NCI-H524 treated with DMSO at 0.1 percent for 48 hours (cell line): Measurements from ENCODE around the gene RMI1.
A peak's percentile ranks its signal among the peaks of the same experiment; 100 is the strongest.
"Not testable (repeated sequence)": the region's sequence is repeated elsewhere in the genome, so short reads cannot be mapped to it uniquely, and the experiment has no call there.

Experiments
- DNase-seq: peaks from one replicate; lab custom pipeline; 2025; lab: John Stamatoyannopoulos, UW

Gene RMI1

DNA sequence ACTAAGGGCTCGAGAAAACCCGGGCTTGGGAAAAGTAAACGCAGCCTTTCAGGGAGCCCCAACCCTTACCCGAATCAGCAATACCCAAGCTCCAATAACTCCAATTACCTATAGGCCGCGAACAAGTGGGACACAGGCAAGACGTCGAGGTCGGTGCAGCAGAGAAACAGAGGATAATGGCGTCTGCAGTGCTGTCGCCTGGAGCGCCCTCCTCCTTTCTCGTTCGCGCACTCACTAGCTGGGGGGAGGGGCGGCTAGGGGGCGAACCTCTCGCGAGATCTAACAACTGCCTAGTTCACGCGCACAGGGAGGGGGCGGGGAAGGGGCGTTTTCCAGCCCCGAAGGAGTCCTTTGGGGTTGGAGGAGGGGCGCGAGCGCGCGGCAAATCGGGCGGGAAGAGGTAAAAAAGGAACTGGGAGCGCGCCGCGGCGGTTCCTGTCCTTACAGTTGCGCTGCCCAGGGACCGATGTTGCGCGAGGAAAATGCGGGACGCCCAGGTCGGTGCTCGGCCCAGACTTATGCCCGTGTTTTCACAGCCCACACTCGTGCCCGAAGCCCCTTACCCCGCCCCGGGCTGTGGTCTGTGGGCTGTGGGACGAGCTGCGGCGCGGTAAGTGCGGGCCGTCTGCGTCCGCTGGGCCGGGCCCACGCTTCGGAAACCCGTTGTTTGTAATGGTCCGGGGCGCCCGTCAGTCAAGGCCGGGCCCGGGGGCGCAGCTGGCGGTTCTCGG is at the start of gene RMI1:
Gene RMI1, plus strand, starts transcription at position 411 of the 731 bp plus-strand sequence. CDS start 20,182 bp downstream, outside the sequence.
- DNase-seq: peak; percentile 34

- no peak for DNase-seq
Measured at GRCh38 chr9:83930881-83931280, 49.7 kb upstream of the RMI1 start.

- DNase-seq: no peak
Measured at GRCh38 chr9:83932011-83932410, 48.6 kb upstream of the RMI1 start.

GRCh38 chr9:83932851-83933250 is 47.8 kb upstream of the RMI1 start:
- DNase-seq: no peak

DNA sequence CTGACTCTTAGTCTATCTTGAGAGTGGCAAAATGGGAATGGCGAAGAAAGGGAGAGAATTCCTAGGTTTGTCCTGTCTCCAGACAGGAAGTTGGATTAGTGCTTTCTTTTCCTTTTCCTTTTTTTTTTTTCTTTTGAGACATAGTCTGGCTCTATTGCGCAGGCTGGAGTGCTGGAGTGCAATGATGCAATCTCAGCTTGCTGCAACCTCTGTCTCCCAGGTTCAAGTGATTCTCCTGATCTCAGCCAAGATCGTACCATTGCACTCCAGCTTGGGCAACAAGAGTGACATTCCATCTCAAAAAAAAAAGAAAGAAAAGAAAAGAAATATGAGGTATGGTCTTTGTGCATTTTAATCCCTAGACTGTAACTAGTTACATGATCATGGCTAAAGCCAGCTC is 46.8 kb upstream of the RMI1 start:
- DNase-seq: no peak

GRCh38 chr9:83934569-83935275 is 45.9 kb upstream of the RMI1 start:
- DNase-seq: no peak

- DNase-seq: no peak
Measured at GRCh38 chr9:83935276-83935935, 45.2 kb upstream of the RMI1 start.

DNA sequence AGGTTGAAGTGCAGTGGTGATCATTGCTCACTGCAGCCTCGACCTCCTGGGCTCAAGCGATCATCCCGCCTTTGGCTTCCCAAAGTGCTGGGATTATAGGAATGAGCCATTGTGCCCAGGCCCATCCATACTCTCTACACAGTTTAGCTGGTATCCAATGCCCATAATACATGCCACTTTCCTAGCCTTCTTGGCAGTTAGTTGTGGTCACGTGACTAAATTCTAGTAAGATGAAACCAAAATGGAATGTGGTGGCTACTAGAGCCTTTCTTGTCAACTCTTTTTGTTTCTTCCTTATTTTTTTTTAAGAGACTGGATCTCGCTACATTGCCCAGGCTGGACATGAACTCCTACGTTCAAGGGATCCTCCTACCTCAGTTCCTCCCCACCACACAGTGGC is 44.1 kb upstream of the RMI1 start:
- no peak for DNase-seq

GRCh38 chr9:83937861-83938455 is 42.6 kb upstream of the RMI1 start:
- no peak for DNase-seq

DNA sequence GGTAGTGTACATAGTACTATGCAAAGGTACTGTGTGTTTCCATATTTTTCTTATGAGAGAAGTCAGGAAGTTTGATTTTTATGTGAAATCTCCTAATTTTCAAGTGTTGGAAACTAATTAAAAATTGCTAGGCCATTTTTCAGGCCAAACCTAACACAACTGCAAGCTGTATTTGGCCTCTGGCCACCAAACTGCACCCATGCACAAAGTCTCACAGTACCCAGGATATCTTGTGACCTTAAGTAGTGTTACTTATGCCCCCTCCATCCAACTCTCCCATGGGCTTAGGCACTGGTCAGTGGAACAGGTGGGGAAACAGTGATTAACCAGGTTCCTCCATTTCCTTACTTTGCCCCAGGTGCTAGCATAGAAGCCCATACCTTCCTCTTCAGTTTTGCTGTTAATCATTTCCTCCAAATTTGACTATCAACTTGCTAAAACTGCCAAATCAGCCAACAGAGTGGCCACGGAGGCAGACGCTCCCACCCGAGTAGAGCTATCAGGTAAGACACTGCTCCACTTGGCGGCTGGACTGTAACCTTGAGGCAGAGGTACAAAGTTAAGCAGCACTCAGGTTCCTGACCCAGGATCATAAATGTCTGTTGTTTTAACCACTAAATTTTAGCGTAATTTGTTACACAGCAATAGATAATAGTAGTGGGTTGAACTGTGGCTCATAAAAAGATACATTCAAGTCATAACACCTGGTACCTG is 39.9 kb upstream of the RMI1 start:
- no peak for DNase-seq

- DNase-seq: not testable (repeated sequence)
Measured at GRCh38 chr9:83948096-83948495, 32.5 kb upstream of the RMI1 start.

DNA sequence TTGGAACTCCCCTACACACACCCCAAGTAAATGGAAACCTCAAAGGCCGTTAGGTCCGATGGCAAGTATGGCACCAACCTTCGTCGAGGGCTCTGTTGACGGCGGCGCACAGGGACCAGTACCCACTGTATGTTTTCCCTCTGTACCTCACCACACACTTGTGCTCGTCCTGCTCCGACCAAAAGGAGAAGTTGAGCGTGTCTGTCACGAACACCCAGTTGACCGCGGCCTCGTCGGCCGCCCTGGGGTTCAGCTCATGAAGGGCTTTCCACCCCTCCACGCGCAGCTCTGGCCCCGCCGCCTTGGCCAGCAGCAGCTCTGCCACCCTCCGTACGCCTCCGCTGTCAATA is 24.5 kb upstream of the RMI1 start:
- no peak for DNase-seq

DNA sequence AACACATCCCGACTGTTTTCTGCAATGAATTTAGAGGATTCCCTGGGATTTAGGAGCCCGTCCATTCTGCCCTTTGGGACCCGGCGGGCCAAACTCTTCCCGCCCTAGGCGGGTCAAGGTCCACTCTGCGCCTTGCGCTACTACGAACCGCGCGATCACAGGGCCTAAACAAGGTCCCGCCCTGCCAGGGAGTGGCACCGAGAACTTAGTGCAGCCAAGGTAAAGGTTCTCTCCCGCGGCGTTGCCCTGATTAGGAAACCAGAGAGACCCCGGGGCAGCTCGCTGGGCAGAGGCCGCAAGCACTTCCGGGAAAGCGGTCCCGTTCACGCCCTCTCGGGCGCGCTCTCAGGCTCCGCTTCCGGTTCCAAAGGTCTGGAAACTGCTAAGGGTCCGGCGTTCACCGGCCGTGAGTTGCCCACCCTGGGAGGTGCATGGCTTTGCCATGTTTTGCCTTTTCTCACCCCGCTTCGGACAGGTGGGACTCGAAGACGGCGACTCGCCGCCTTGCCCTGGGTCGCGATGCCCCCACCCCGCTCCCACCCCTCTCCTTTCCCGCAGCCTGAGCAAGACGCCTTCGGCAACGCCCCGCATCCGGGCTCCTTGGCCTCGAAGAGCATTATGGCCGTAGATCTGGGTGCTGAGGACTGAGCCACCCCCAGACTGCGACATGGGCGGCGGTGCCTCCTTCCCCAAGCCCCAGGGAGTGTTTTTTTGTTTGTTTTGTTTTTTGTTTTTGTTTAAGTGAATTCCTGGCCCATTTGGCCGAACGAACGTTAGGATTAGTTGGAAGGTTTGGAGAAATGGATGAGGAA is 24.0 kb upstream of the RMI1 start:
- DNase-seq: peak; percentile 5

DNA sequence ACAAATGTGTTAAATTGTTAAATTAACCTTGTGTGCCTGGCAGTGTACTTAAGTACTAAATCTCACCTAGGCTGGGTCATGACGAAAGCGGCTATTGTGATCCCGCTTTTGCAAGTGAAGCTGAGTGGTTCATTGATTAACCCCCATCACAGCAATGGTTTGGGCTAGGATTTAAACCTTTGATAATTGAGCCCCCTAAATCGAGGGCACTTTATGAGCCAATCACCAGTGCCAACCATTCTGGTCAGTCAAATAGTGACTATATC is 23.4 kb upstream of the RMI1 start:
- no peak for DNase-seq

DNA sequence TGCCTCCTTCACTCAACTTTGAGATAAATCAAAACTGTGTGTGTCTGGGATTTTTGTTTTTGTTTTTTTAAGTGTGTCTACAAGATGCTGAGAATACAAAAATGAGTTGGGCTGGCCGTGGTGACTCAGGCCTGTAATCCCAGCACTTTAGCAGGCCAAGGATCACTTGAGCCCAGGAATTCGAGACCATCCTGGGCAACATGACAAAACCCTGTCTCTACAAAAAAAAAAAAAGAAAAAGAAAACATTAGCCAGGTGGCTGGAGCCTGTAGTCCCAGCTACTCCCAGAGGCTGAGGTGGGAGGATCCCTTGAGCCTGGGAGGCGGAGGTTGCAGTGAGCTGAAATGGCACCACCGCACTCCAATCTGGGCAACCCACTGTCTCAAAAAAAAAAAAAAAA is 21.5 kb upstream of the RMI1 start:
- DNase-seq: no peak

GRCh38 chr9:83960991-83961390 is 19.6 kb upstream of the RMI1 start:
- no peak for DNase-seq

GRCh38 chr9:83962165-83962564 is 18.4 kb upstream of the RMI1 start:
- DNase-seq: no peak

- DNase-seq: no peak
Measured at GRCh38 chr9:83964973-83965349, 15.6 kb upstream of the RMI1 start.

DNA sequence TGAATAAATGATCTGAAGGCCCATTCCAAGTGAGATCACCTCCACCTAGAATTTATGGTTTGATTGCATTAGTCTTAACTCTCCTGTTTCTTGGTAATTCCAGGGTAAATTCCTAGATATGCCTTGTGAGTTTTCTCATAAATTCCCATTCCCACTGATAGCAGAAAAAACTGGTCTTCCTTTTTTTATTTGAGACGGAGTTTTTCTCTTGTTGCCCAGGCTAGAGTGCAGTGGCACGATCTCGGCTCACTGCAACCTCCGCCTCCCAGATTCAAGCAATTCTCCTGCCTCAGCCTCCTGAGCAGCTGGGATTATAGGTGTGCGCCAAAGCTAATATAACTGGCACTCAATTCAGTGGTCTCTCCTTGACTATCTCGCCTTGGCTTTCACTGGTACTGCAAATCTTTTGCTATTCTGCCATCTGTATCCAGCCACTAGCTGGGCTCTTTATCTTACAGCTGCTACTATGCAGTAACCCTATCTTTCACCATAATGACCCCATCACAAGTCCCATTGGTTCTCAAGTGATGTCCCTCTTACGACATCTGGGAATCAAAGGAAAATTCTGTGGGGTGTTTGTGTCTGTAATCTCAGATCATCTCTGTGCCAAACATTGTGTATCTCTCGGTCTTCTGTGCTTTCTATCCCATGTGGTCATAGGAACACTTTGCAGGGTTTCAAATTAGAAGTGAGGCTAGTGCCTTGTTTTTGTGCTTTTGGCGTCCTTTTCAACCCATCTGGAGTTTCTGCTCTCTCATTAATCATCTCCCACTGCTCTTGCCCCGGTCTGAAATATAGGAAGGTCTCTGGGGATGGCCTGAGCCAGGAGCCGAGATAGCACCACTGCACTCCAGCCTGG is 15.0 kb upstream of the RMI1 start:
- DNase-seq: no peak

DNA sequence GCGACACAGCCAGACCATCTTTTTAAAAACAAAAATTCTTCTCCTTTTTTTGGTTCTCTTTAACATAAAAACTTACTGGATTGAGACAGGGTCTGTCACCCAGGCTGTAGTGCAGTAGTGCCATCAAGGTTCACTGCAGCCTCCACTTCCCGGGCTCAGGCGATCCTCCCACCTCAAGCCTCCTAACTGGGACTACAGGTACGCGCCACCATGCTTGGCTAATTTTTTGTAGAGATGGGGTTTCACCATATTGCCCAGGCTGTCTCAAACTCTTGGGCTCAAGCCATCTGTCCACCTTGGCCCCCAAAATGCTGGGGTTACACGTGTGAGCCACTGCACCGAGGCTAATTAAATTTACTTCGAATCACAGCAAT is 14.4 kb upstream of the RMI1 start:
- no peak for DNase-seq

DNA sequence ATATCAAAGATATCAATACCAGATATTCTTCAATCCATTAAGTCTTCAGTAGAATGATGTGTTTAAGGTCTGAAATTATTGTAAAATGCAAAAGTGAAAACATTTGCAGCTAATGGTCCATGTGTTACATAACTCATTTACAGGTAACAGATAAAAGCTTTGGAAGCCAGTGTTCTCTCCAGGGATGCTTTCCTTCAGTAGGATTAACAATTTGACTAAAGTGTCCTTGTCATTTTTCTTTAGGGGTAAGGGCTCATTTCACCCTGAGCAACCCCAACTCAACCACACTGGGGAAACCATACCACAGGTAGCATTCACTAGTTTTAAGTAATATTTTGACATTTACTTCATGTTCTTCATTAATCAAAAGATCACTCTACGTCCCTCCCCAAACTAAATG is 13.5 kb upstream of the RMI1 start:
- no peak for DNase-seq
